Measurements from ENCODE around the gene SLC25A29.
"Not testable (repeated sequence)": the region's sequence is repeated elsewhere in the genome, so short reads cannot be mapped to it uniquely, and the experiment has no call there.

SLC25A29 gene

DNA sequence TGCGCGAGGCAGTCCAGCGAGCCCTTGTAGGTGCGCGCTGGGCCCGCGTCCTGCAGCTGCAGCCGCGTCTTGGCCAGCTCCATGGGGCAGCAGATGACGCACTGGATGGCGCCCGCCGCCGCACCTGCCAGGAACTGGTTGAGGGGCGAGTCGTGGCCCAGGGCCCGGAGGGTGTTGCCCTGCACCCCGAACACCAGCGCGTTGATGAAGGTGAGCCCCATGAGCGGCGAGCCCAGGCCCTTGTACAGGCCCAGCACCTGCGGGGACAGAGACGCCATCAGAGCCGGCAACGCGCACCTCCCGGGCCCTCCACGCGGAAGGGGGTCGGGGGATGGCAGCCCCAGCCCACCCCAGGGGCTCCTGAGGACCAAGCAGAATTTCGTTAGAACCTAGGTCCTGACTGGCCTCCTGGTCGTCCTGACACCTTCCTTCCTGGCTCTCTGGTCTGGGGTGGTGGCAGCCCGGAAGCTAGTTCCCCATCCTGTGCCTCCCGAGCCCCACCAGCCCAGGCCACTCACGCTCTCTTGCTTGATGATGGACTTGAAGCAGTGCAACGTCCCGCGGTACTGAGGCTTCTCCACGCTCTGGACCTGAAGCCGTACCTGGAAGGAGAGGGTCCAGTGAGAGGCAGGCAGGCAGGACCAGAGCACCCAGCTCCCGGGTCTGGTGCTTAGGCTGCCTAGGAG is 13.3 kb downstream of the SLC25A29 start:
- DNase-seq = no peak

DNA sequence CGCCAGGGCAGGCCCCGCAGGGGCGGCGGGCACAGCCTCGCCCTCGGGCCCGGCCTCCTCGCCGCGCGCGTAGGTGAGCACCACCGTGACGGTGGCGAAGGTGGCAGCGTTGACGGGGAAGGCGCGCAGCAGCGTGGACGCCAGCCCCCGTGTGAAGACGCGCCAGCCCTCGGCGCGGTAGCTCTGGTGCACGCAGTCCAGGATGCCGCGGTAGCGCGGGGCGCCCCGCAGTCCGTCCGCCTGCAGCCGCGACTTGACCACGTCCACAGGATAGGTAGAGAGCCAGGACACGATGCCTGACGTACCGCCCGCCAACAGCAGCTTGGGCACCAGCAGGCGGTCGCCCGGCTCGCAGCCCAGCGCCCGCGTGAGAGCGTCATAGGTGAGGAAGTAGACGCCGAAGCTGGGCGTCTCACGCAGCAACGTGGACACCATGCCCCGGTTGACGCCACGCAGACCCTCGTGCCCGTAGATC is 13.9 kb downstream of the SLC25A29 start:
- no peak for DNase-seq

DNA sequence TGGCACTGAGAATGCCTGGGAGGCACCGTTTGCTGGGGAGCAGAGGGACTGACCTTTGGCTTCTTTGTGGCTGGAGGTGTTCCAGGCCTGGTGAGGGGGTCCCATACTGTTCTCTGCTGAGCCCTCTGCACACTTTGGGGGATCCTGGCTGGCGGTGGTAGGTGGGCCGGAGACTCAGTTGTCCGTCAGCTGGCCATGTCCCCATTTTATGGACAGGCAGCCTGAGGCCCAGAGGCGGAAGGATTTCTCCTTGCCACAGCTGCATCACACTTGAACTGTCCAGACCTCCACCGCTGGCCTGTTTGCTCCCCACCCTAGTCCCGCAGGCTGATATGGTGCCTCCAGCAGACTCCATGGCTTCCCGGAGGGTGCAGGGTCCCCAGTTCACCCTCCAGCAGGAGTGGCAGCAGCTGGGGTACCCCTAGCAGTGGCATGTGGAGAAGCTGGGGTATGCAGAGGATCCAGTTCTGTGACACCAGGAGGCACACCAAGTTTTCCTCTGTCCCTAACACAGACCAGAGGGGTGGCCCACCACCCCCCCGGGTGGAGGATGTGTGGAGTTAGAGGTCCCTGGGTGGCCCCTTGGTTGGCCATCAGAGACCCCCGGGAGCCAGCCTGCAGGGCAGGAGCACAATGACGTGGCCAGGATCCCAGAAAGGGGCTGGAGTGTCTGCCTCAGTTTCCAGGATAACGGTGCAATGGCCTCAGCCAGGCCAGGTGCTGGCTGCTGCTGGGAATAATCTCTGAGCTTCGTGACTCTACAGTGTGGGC is 14.8 kb downstream of the SLC25A29 start:
- no peak for DNase-seq

DNA sequence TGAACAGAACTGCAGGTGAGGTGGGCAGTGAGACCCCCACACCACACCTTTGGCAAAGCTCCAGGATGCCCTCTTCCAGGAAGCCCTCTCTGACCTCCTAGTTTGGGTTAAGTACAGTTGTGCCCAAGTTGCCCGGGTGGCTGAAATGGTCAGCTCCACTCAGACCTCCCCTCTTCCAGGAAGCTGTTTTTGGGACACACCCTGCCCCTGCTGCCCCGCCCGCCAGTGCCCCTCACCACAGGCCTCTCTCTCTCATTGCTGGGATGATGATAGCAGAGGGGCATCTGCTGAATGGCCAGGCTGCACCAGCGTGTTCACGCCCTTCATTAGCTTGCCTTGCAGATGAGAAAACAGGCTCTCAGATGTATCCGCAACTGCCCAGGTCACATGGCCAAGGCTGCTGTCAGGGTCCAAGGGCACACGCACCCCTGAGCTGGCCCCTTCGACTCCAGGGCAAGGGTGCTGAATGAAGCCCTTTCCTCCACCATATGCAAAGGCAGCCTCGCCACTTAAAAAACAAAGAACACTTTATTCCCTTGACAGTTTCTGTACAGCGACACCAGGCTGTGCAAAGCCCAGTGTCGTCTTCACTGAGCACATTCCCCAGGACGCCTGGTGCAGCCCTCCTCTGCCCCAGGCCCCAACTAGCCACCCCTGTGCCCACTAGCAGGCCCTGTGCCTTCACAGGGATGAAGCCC is 15.5 kb downstream of the SLC25A29 start:
- no peak for DNase-seq

DNA sequence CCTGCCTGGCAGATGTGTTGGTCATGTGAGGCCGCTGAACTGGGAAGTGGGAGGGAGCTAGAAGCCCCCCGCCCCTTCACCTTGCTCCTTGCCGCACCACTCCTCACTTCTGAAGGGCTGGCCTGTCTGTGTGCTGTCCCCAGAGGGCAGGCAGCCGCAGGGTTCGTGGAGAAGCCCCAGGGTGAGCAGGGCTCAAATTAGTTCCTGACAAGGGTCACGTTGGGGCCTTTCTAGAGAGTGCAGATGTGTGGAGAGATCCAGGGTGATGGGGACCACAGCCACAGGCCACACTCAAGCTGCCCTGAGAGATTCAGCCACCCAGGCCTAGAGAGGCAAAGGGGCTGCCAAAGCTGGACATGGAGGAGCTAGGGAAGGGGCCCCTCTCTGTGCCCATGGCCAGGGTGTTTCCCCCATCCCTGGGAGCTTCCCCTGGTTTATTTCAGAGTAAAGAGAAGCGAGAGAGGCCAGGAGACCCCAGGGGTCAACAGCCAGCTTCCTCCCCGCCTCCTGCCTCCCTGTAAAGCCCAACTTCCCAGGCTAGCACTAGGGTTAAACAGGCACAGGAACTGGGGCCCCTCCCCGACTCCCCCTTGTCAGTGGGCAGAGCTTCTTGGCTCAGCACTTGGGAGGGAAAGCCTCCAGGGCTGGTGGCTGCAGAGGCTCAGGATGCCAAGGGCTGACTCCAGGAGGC is 16.2 kb downstream of the SLC25A29 start:
- no peak for DNase-seq

DNA sequence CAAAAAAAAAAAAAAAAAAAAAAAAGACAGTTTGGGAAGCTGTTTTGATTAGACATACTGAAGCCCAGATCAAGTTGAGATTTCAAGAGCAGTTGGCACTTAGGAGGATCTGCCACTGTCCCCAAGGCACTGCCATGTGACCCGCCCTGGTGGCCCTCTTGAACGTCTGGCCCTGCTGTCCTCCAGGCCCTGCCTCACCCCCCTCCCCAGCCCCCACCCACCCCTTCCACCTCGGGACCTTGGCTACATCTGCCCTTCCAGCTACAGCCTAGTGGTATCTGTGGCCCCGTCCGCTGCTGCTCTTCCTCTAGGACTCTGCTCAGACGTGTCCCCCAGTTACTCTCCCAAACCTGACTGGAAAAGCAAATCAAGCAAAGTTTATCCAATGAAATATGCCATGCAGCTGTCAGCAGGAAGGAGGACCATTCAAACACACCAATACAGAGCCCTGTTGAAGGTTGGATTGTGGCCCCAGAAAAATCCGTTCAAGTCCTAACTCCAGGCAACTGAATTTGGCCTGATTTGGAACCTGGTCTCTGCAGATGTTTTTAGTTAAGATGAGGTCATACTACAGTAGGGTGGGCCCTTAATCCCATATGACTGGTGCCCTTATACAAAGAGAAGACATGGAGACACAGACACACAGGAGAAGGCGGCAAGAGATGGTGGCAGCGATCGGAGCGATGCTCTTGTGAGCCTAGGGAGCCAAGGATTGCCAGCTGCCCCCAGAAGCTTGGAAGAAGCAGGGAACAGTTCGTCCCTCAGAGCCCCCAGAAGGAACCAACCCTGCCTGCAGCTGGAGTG is 17.7 kb downstream of the SLC25A29 start:
- no peak for DNase-seq

DNA sequence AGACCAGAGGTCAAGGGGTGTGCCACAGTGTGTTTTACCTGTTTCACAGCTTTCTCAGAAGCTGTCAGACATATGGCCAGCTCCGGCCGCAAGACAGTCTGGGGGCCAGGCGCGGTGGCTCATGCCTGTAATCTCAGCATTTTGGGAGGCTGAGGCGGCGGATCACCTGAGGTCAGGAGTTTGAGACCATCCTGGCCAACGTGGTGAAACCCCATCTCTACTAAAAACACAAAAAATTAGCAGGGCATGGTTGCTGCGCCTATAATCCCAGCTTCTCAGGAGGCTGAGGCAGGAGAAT is 18.3 kb downstream of the SLC25A29 start:
- not testable (repeated sequence) for DNase-seq

DNA sequence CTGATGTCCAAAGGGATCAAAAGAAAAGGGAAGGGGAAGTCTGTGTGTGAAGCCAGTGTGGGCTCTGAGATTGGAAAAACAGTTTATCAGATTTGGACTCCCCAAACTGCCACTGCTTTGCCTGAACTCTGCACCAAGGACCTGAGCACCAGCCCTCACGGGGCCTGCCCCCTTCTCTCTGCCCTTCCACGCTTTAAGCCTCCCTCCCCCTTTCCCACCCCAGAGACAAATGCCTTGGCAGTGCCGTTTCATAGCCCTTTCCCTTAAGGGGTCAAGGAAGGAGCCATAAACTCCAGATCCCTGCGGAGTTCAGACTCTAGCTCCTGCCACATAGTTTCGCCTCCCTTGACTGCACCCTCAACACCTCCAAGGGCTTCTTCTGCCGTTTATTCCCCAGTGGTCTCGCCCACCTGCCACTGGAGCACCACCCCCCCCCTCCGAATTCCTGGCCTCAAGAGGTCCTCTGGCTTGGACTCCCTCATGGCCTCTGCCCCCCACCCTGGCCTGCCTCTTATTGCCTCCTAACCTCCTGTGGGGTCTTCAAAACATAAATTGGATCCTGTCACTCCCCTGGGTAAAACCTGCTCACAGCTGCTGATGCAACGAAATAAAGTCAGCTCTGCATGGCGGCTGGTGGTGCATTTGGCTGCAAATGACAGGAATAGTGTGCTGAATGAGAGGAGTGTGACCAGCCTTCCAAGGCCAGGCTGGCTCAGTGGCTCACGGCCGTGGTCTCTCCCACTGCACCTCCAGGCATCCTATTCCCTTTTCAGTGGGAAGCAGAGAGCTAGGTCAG is 18.8 kb downstream of the SLC25A29 start:
- no peak for DNase-seq

DNA sequence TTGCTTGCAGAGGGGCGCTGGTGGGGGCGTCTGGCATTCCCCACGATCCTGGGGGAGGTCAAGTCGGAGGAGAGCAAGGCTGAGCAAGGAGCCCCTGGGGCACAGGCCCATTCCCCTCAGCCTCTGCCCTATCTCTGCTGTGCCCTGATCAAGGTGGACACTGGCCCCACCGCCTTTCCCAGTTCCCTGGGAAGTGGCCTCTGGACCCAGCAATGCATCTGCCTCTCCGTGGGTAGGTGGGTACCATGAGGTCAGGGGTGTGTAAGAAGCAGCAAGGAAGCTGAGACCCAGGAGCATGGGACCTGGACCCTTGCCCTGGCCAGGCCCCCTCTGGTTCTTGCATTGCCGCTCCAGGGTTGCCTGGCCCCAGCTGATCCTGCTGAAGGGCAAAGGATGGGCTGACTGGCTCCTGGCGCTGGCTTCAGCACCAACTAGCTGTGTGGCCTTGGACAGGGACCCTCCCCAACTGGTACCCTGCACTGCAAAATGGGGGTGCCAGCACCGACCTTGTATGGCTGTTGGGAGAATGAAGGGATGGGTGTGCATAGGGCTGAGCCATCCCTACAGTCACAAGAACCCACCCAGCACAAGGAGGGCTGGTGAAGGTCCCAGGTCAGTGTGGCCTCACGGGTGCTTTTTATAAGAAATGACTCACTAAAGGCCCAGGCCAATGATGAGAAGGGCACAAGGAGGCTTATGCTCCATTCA is 19.6 kb downstream of the SLC25A29 start:
- DNase-seq = no peak

DNA sequence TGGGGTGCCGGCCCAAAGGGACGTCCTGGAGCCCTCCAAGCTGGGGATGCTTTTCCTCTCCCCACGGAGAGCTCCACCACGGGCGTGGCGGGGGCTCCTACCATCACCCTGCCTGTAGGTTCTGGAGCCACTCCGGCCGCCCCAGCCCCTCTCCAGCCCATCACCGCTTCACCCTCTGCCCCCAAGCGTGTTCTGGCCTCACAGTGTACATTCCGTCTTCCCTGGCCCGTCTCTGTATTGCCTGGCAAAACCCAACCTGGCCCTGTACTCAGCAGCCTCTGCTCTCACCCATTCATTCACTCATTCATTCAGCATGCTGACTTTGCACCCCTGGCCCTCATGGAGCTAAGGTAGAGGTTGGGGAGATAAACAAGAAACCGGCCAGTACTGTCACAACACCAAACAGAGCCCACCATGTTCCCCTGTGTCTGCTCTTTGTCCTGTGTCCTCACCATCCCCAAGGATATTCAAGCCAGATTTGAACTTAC is 20.3 kb downstream of the SLC25A29 start:
- DNase-seq = no peak

DNA sequence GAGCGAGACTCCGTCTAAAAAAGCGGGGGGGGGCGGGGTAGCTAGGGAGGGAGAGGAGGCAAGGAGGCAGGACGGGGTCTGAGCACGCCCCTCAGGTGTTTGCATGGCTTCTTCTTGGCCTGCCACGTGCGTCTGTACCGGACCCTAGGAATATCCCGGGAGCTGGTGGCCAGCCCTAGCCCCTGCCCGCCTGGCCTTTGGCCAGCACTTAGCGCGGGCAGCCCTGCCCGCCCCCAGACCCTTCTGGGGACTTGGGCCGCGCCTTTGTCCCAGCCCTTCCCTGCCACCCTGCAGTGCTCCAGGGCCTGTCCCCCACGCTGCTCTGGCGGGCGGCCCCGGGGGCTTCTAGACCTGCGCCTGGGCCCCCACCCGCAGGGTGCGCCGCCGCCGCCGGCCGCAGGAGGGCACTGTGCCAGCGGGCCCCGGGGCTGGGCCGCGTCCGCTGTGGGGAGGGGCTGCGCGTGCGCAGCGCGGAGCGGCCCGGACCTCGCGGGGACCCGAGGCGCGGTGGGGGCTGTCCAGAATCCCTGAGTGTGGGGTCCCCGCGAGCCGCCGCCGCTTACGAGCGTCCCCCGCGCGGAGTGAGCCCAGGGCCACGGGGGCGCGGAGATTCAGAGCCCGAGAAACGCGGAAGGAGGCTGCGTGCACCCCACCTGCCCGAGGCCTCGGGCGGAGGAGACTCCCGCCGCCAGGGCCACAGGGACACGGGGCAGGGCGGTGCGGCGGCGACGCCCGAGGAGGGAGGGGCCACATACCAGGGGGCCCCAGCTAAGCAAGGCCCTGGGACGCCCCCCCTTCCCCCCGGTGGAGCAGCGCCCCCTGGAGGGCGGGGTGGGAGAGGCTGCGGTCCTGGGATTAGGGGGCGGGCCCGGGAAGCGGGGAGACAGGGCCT is 21.0 kb downstream of the SLC25A29 start:
- peak; percentile 44 for DNase-seq

DNA sequence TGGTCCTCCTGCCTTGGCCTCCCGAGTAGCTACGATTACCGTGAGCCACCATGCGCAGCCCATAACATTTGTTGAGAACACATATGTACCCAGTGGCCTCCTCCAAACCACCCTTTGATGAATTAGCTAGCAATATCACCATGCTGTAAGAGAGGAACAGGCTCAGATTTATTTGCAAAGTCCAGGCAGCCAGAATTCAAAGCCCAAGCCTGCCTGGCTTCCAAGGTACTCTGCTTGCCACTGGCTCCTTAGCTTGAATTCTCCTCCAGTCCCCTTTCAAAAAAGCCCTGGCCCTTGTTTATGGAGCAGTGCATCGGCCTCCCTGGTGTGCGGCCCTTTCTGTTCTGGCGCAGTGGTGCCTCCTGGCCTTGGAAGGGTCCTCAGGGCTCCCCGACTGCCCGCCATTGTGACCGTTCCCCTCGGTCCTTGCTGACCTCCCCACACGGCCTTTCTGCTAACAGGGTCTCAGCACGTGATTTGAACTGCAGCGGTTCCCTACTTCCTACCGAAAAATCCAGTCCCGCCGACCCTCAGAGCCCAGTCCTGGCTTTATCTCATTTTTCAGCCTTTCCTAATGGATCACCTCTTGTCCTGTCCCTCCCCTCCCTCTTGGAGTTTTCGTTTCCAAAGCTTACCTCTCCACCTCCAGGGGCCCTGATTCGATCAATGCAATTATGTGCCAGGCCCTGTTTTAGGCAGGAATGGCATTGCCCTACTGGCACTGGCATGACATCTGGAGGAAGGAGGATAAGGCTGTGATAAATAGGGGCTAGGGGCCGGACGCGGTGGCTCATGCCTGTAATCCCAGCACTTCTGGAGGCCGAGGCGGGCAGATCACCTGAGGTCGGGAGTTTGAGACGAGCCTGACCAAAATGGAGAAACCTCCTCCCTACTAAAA is 22.0 kb downstream of the SLC25A29 start:
- no peak for DNase-seq

DNA sequence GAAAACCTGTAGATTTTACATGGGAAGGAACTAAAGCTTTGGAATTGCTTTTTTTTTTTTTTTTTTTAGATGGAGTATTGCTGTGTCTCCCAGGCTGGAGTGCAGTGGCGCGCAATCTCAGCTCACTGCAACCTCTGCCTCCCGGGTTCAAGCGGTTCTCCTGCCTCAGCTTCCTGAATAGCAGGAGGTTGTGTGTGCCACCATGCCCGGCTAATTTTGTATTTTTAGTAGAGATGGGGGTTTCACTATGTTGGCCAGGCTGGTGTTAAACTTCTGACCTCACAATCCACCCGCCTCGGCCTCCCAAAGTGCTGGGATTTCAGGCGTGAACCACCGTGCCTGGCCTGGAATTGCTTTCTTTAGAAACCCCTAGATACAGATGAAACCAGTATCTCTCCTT is 22.8 kb downstream of the SLC25A29 start:
- DNase-seq = not testable (repeated sequence)

DNA sequence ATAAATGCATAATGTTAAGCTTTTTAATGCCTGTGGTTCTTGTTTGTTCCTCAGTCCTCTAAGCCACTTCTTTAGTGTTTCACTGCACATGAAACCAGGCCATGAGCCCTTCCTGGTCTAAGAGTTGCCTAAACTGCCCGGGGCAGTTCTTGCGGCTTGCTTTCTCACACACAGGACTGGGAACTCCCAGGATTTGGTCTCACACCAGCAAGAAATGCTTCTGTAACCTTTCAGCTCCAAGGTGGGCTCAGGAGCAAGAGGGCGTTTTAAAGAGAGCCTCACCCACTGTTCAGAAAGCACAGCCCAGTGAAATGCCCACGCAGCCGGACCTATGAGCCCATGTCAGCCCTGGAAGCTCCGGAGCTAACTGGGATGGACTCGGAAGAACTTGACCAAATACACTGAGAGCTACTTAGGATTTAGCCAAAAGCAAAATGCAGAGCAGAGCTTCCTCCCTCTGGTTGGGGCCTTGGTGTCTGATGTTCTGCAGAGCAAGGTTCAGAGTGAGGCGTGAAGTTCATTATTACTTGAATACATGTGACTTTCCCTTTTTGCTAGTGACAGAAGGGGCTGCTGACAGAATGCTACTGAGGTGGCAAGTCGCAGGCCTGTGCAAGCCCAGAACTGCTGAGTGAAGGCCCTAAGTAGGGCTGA is 23.4 kb downstream of the SLC25A29 start:
- no peak for DNase-seq

DNA sequence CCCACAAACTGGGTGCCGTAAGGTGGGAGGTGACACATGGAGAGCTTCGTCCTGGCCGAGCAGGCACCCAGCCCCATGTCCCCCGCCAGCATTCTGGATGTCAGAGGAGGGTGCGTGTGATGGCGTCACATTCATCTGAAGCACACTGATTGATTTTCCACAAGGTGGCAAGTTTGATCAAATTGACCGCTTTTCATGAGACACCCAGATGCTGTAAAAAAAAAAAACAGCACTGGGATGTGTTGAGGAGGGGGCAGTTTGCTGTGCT is 24.2 kb downstream of the SLC25A29 start:
- DNase-seq = no peak

DNA sequence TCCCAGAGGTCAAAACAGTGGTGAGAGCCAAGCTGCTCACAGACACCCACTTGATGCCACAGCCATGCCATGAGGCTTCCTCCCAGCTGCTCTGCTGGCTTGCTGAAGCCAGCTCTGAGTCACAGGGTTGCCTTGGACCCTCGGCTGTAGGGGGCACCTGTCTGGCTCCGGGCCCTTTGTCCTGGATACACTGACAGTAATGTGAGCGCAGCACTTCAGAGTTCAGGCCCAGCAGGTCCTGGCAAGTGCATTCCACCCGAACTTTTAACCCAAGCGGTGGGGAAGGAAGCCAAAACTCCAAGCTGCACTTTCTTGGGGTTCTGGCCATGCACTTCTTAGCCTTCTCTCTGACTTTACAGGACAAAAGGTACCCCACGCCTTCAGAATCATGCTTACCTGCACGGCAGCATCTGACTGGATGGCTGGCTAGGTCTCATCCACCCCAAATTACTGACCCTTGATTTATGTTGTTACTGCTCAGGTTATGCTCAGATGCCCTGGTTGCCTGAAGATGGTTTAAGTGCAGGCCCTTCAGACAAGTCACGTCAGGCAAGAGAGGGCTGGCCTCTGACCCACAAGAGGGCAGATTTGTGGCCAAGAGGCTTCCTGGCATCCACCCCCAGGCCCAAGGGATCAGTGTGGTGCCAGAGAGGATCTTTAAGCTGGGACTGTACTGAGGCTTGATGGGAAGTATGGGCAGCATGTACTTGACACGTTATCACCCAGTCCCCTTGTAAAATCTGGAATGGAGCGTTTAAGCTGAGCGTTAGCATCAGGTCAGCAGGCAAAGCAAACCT is 24.8 kb downstream of the SLC25A29 start:
- no peak for DNase-seq

DNA sequence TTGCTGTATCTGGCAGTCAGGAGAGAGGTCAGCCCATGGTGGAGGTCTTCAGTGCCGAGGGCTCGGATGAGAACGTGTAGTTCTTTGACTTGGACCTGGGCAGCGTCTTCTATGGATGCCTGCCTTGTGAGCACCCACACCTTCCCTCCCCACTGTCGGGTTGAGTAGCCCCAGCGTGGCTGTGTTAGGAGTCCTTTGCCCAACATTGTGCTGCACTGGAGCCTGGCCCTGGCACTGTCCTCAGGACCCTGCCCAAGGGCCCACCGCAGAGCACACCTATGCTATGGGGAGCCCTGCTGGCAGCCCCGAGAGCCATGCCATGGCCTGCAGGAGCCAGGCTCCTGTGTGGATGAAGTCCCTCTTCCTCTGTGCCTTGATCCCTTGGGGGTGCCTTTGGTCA is 26.7 kb downstream of the SLC25A29 start:
- no peak for DNase-seq

DNA sequence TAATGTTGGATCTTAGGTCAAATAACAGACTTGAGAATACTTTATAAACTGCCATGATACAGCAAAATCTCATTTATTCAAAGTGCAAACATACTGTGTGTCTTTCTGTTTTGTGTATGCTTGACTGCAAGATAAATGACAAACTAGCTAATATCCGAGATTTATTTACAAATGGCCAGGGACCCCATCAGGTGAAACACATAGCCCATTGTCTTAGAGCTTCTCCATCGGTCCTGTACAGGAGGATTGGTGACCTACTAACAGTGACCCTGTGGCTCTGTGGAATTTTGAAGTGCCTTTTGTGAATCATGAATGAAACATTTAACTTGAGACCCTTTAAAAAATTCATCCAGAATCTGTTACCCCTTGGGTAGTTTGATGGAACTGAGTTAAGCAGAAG is 27.1 kb downstream of the SLC25A29 start:
- DNase-seq = no peak
